HCT116 (cell line): ENCODE measurements around the gene WBP1. TPM values are rescaled to one million over a fixed set of nuclear protein-coding genes. Genes with fewer than 3 reads are reported as not detected.

Experiments
- ATAC-seq: fragments of 200-7000 bp; cut with Tn5 transposase; 2 replicates; pipeline ENCODE4 v1.9.1; 2020; ENCODE audit warnings: mild to moderate bottlenecking, moderate library complexity
- BruUV-seq: library from RNA; stranded (reverse); fragments of 400-500 nt; replicated peaks from 2 replicates; lab custom pipeline; 2021; lab: Mats Ljungman, UMichigan
- CTCF ChIA-PET: fragments of 300-600 bp; sonication (Branson Sonifier 250); formaldehyde crosslinking; loops from one replicate; lab custom pipeline; 2021; ENCODE audit warnings: antibody characterized with exemption; lab: Charles Lee
- POLR2A ChIA-PET: fragments of 300-600, 350-600 bp; sonication (Branson Sonifier 250); formaldehyde crosslinking; loops from one replicate; lab custom pipeline; 2021; ENCODE audit warnings: antibody characterized with exemption; lab: Charles Lee
- RAD21 ChIA-PET, 2 experiments: fragments of 300-600 bp; sonication (Branson Sonifier 250); formaldehyde crosslinking; loops; one replicate each; lab custom pipeline; 2023; ENCODE audit warnings: low total read pairs in 2 of 2; ENCODE audit not compliant: uncharacterized antibody in 2 of 2, unreplicated experiment in 2 of 2, low non-redundant PET in 1 of 2; lab: Charles Lee
- DNase-seq: peaks from one replicate; pipeline ENCODE4 v3.0.0-alpha.2; 2010; ENCODE audit warnings: low read depth, low spot score
- H2AFZ ChIP-seq: fragments of 200-600 bp; shearing (Covaris generic), sonication (generic); 2 replicates; pipeline ENCODE4 v1.6.1; 2017; ENCODE audit warnings: low read depth, mixed run types, mixed read lengths, antibody characterized with exemption, low read length; ENCODE audit not compliant: poor library complexity, severe bottlenecking
- H3K27ac ChIP-seq: 2 replicates; pipeline ENCODE4 v1.5.1; 2012; ENCODE audit warnings: low read depth, low read length
- H3K27me3 ChIP-seq: fragments of 200-600 bp; sonication (generic); 2 replicates; pipeline ENCODE4 v1.6.1; 2016; ENCODE audit warnings: mixed run types, low read length, mixed read lengths; ENCODE audit not compliant: insufficient read depth
- H3K36me3 ChIP-seq, 2 experiments: fragments of 200-500 bp in 1 of 2; fragments of 200-600 bp in 1 of 2; sonication (Bioruptor generic) in 1 of 2; sonication (generic) in 1 of 2; 2 replicates each; pipeline versions ENCODE4 v1.5.1 to v1.6.1; 2014 to 2016; ENCODE audit warnings: low read length in 2 of 2, inconsistent platforms in 1 of 2, mixed read lengths in 1 of 2, mixed run types in 1 of 2; ENCODE audit not compliant: insufficient read depth in 2 of 2, control insufficient read depth in 1 of 2
- H3K4me1 ChIP-seq, 2 experiments: fragments of 200-600 bp in 1 of 2; sonication (generic) in 1 of 2; 2 replicates each; pipeline versions ENCODE4 v1.5.1 to v1.6.1; 2012 to 2017; ENCODE audit warnings: low read length in 2 of 2, inconsistent platforms in 1 of 2, mild to moderate bottlenecking in 1 of 2, mixed read lengths in 1 of 2, mixed run types in 1 of 2, moderate library complexity in 1 of 2; ENCODE audit not compliant: insufficient read depth in 2 of 2, control insufficient read depth in 1 of 2
- H3K4me2 ChIP-seq: fragments of 200-600 bp; sonication (generic); 2 replicates; pipeline ENCODE4 v1.6.1; 2017; ENCODE audit warnings: mixed run types, low read length, mixed read lengths
- H3K4me3 ChIP-seq, 2 experiments: fragments of 200-600 bp in 1 of 2; sonication (generic) in 1 of 2; replicated peaks in 1 of 2; 2 replicates each; pipeline ENCODE4 v1.5.1; 2011 to 2016; ENCODE audit warnings: low read length in 2 of 2, control low read depth in 1 of 2, low read depth in 1 of 2, mild to moderate bottlenecking in 1 of 2, mixed read lengths in 1 of 2, mixed run types in 1 of 2
- H3K79me2 ChIP-seq: fragments of 200-600 bp; sonication (generic); 2 replicates; pipeline ENCODE4 v1.6.1; 2017; ENCODE audit warnings: mild to moderate bottlenecking, mixed run types, low read length, moderate library complexity, mixed read lengths; ENCODE audit not compliant: insufficient read depth
- H3K9ac ChIP-seq: fragments of 200-600 bp; sonication (generic); 2 replicates; pipeline ENCODE4 v1.6.1; 2016; ENCODE audit warnings: low read length, mixed read lengths
- H3K9me2 ChIP-seq: fragments of 200-600 bp; sonication (generic), shearing (Covaris generic); 2 replicates; pipeline ENCODE4 v1.6.1; 2017; ENCODE audit warnings: mixed run types, mild to moderate bottlenecking, moderate library complexity; ENCODE audit not compliant: insufficient read depth
- H3K9me3 ChIP-seq, 2 experiments: fragments of 200-500 bp in 1 of 2; fragments of 200-600 bp in 1 of 2; sonication (Bioruptor generic) in 1 of 2; sonication (generic) in 1 of 2; 2 replicates each; pipeline ENCODE4 v1.6.1; 2014 to 2017; ENCODE audit warnings: low read length in 2 of 2, mixed read lengths in 2 of 2, inconsistent platforms in 1 of 2, low read depth in 1 of 2, mild to moderate bottlenecking in 1 of 2, mixed run types in 1 of 2, moderate library complexity in 1 of 2; ENCODE audit not compliant: control insufficient read depth in 1 of 2, insufficient read depth in 1 of 2
- H4K20me1 ChIP-seq: fragments of 200-600 bp; sonication (generic), shearing (Covaris generic); 2 replicates; pipeline ENCODE4 v1.6.1; 2017; ENCODE audit warnings: mixed run types, mild to moderate bottlenecking, moderate library complexity; ENCODE audit not compliant: insufficient read depth
- CBX3 ChIP-seq: IDR thresholded peaks from 2 replicates; pipeline ENCODE4 v1.6.1; 2012; ENCODE audit warnings: low read depth
- CEBPB ChIP-seq: IDR thresholded peaks from 2 replicates; pipeline ENCODE4 v1.6.1; 2012; ENCODE audit warnings: low read depth
- EZH2 ChIP-seq: fragments of 200-600 bp; sonication (generic); IDR thresholded peaks from 2 replicates; pipeline ENCODE4 v1.6.1; 2017; ENCODE audit warnings: antibody characterized with exemption, mixed run types
- EZH2phosphoT487 ChIP-seq: fragments of 200-600 bp; IDR thresholded peaks from 2 replicates; pipeline ENCODE4 v1.6.1; 2018; ENCODE audit warnings: antibody characterized with exemption, borderline replicate concordance
- POLR2AphosphoS5 ChIP-seq: IDR thresholded peaks from 2 replicates; pipeline ENCODE4 v1.6.1; 2011; ENCODE audit warnings: mild to moderate bottlenecking, low read depth, low read length, moderate library complexity
- RAD21 ChIP-seq: IDR thresholded peaks from 2 replicates; pipeline ENCODE4 v1.6.1; 2012; ENCODE audit warnings: low read depth, mild to moderate bottlenecking
- SIN3A ChIP-seq: IDR thresholded peaks from 2 replicates; pipeline ENCODE4 v1.6.1; 2012; ENCODE audit warnings: low read depth
- SP1 ChIP-seq: IDR thresholded peaks from 2 replicates; pipeline ENCODE4 v1.6.1; 2012; ENCODE audit warnings: low read depth
- SRF ChIP-seq: IDR thresholded peaks from 2 replicates; pipeline ENCODE4 v1.6.1; 2012; ENCODE audit warnings: low read depth
- TCF7L2 ChIP-seq: IDR thresholded peaks from 2 replicates; pipeline ENCODE4 v1.7.0; 2011; ENCODE audit warnings: borderline replicate concordance, inconsistent platforms; ENCODE audit not compliant: insufficient read depth, insufficient read length; ENCODE audit errors: extremely low read depth
- YY1 ChIP-seq: IDR thresholded peaks from 2 replicates; pipeline ENCODE4 v1.6.1; 2011; ENCODE audit warnings: low read length, low read depth, moderate library complexity, mild to moderate bottlenecking; ENCODE audit not compliant: insufficient replicate concordance; ENCODE audit errors: extremely low read depth
- ZNF274 ChIP-seq: fragments of 200-500 bp; sonication (Bioruptor generic); IDR thresholded peaks from 2 replicates; pipeline ENCODE4 v1.6.1; 2014; ENCODE audit warnings: mild to moderate bottlenecking, low read depth, low read length, inconsistent platforms
- intact Hi-C: fragments of 100-400 bp; cut with micrococcal nuclease; formaldehyde crosslinking; loops from 2 replicates; pipeline ENCODE4 v1.10.0; 2022
- total RNA-seq: library from RNA; stranded (reverse); gene quantifications from one replicate; pipeline ENCODE4 v1.2.1, GENCODE V29; 2021; ENCODE audit not compliant: unreplicated experiment
- TF ChIP-seq, protein P1 (sequence below): IDR thresholded peaks from 2 replicates; pipeline ENCODE4 v1.6.1; 2012
- TF ChIP-seq, protein P2 (sequence below), 3 experiments: fragments of 200-600 bp in 1 of 3; sonication (generic) in 1 of 3; IDR thresholded peaks in 2 of 3; conservative IDR thresholded peaks in 1 of 3; 2 replicates each; pipeline ENCODE4 v1.5.1; 2012 to 2017; ENCODE audit warnings: low read depth in 2 of 3, low read length in 2 of 3, antibody characterized with exemption in 1 of 3, borderline replicate concordance in 1 of 3, control low read depth in 1 of 3, mild to moderate bottlenecking in 1 of 3, mixed read lengths in 1 of 3, mixed run types in 1 of 3, moderate library complexity in 1 of 3; ENCODE audit not compliant: insufficient read depth in 1 of 3

The WBP1 gene
- total RNA-seq, 1 experiment from 2014 or later = 64.7 TPM

GRCh38 chr2:74472086-74472944 is 14.1 kb downstream of the WBP1 start, which contains the start of gene MRPL53 (continued):
- TF ChIP-seq, protein P1, sequence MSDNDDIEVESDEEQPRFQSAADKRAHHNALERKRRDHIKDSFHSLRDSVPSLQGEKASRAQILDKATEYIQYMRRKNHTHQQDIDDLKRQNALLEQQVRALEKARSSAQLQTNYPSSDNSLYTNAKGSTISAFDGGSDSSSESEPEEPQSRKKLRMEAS = peak; percentile 86
- TF ChIP-seq, all 23 proteins: peak for 13

GRCh38 chr2:74472945-74473258 is 14.7 kb downstream of the WBP1 start:
- peak; percentile 4 for ATAC-seq
- CTCF ChIA-PET = interaction anchor here (1.5 kb wide), 1 partner anchor 10 kb away, joined by 11 read pairs; the partner anchor contains the start of genes CCDC142 and TTC31
- POLR2A ChIA-PET = interaction anchor here (1.2 to 2.7 kb wide), 4 partner anchors 9 to 58 kb away, joined by 3 to 25 read pairs (median 6); partner anchors contain the start of genes CCDC142, TTC31 and WBP1

More at GRCh38 chr2:74472945-74473258, 14.7 kb downstream of the WBP1 start:
- H3K4me3 ChIP-seq = peak overlapping the region; percentile 94 to 96
- H3K27ac ChIP-seq = peak overlapping the region; percentile 82
- peaks cover 10% of the 10 kb centered on the region for H3K79me2 ChIP-seq
- RAD21 ChIA-PET = interaction anchor here in 1 of 2 experiments (0.6 kb wide), 1 partner anchor 57 kb away, joined by 3 read pairs; the partner anchor contains the start of genes AUP1 and HTRA2
- DNase-seq = no peak
- peaks cover 8 to 17% of the 10 kb centered on the region in 2 experiments; a peak in 2 of 4 replicates for H3K36me3 ChIP-seq
- H2AFZ ChIP-seq = no peak overlapping the region
- H4K20me1 ChIP-seq = no peaks in the 10 kb centered on the region
- no peaks in the 10 kb centered on the region for H3K27me3 ChIP-seq
- TSS peak; percentile 88 for BruUV-seq
- H3K9ac ChIP-seq = peak overlapping the region; percentile 87
- intact Hi-C loops = no loop called here
- TF ChIP-seq RAD21 = no peak
- no peak for TF ChIP-seq CBX3
- TF ChIP-seq POLR2AphosphoS5 = no peak
- TF ChIP-seq, protein P1 = no peak
- no peak for TF ChIP-seq SIN3A
- no peak for TF ChIP-seq SP1
- TF ChIP-seq CEBPB = no peak
- no peak for TF ChIP-seq ZNF274
- TF ChIP-seq SRF = no peak
- TF ChIP-seq, protein P2, sequence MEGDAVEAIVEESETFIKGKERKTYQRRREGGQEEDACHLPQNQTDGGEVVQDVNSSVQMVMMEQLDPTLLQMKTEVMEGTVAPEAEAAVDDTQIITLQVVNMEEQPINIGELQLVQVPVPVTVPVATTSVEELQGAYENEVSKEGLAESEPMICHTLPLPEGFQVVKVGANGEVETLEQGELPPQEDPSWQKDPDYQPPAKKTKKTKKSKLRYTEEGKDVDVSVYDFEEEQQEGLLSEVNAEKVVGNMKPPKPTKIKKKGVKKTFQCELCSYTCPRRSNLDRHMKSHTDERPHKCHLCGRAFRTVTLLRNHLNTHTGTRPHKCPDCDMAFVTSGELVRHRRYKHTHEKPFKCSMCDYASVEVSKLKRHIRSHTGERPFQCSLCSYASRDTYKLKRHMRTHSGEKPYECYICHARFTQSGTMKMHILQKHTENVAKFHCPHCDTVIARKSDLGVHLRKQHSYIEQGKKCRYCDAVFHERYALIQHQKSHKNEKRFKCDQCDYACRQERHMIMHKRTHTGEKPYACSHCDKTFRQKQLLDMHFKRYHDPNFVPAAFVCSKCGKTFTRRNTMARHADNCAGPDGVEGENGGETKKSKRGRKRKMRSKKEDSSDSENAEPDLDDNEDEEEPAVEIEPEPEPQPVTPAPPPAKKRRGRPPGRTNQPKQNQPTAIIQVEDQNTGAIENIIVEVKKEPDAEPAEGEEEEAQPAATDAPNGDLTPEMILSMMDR (IDR thresholded peaks at IDR 0.05 in 2 of 3, conservative IDR thresholded peaks at IDR 0.05 in 1 of 3; ENCODE audit: borderline replicate concordance in 1 of 3, insufficient read depth in 1 of 3, low read depth in 2 of 3, low read length in 2 of 3) = no peak
- no peak for TF ChIP-seq YY1
- no peak for TF ChIP-seq EZH2
- no peak for TF ChIP-seq EZH2phosphoT487
- TF ChIP-seq TCF7L2 = no peak
- H3K9me2 ChIP-seq = no peaks in the 10 kb centered on the region
- peaks cover 12 to 18% of the 10 kb centered on the region in 2 experiments; a peak in 3 of 4 replicates for H3K4me1 ChIP-seq
- H3K4me2 ChIP-seq = peak overlapping the region; percentile 88
- H3K9me3 ChIP-seq = no peaks in the 10 kb centered on the region
